Astrocyte (in vitro differentiated cells and primary cell): ENCODE results near the gene ACY1. TPM values are rescaled to one million over a fixed set of nuclear protein-coding genes. Genes with fewer than 3 reads are reported as not detected.

Source experiments
- DNase-seq: peaks from one replicate; pipeline ENCODE4 v3.0.0-alpha.2; 2010; ENCODE audit warnings: low read depth
- FAIRE-seq: peaks from 2 replicates; lab custom pipeline; 2011; peaks lifted over from hg19 to GRCh38; lab: Jason Lieb, UNC
- H2AFZ ChIP-seq: 2 replicates; pipeline ENCODE4 v1.6.0; 2012; ENCODE audit warnings: low read depth, low read length, inconsistent platforms
- H3K27ac ChIP-seq: 2 replicates; pipeline ENCODE4 v1.5.1; 2011; ENCODE audit warnings: low read depth, low read length, inconsistent platforms
- H3K27me3 ChIP-seq: 2 replicates; pipeline ENCODE4 v1.6.0; 2011; ENCODE audit warnings: low read length, inconsistent platforms; ENCODE audit not compliant: insufficient read depth
- H3K36me3 ChIP-seq: 2 replicates; pipeline ENCODE4 v1.5.1; 2011; ENCODE audit warnings: low read length, inconsistent platforms; ENCODE audit not compliant: insufficient read depth
- H3K4me1 ChIP-seq: 2 replicates; pipeline ENCODE4 v1.5.1; 2011; ENCODE audit warnings: low read length, inconsistent platforms; ENCODE audit not compliant: insufficient read depth
- H3K4me2 ChIP-seq: 2 replicates; pipeline ENCODE4 v1.6.0; 2012; ENCODE audit warnings: low read length, inconsistent platforms
- H3K4me3 ChIP-seq: 2 replicates; pipeline ENCODE4 v1.5.1; 2011; ENCODE audit warnings: low read depth, mild to moderate bottlenecking, low read length, inconsistent platforms; ENCODE audit not compliant: insufficient read depth
- H3K79me2 ChIP-seq: 2 replicates; pipeline ENCODE4 v1.6.0; 2012; ENCODE audit warnings: mild to moderate bottlenecking, low read length, inconsistent platforms; ENCODE audit not compliant: insufficient read depth
- H3K9ac ChIP-seq: 2 replicates; pipeline ENCODE4 v1.6.0; 2012; ENCODE audit warnings: mild to moderate bottlenecking, low read length, inconsistent platforms
- H3K9me3 ChIP-seq: 2 replicates; pipeline ENCODE4 v1.5.1; 2012; ENCODE audit warnings: low read depth, mild to moderate bottlenecking, low read length, inconsistent platforms; ENCODE audit not compliant: insufficient read depth
- H4K20me1 ChIP-seq: 2 replicates; pipeline ENCODE4 v1.6.0; 2012; ENCODE audit warnings: low read length, inconsistent platforms; ENCODE audit not compliant: insufficient read depth
- H3K27ac Mint-ChIP-seq: one replicate; pipeline ENCODE4 v1.8.0; 2021; ENCODE audit warnings: mild to moderate bottlenecking, mixed read lengths; ENCODE audit not compliant: unreplicated experiment
- H3K27me3 Mint-ChIP-seq: one replicate; pipeline ENCODE4 v1.8.0; 2021; ENCODE audit warnings: low read depth, mixed read lengths; ENCODE audit not compliant: unreplicated experiment
- H3K36me3 Mint-ChIP-seq: one replicate; pipeline ENCODE4 v1.8.0; 2021; ENCODE audit warnings: low read depth, mixed read lengths; ENCODE audit not compliant: unreplicated experiment
- H3K4me1 Mint-ChIP-seq: one replicate; pipeline ENCODE4 v1.8.0; 2021; ENCODE audit warnings: low read depth, mixed read lengths; ENCODE audit not compliant: unreplicated experiment
- H3K4me3 Mint-ChIP-seq: one replicate; pipeline ENCODE4 v1.8.0; 2021; ENCODE audit warnings: mild to moderate bottlenecking, moderate library complexity, mixed read lengths; ENCODE audit not compliant: unreplicated experiment
- H3K9me3 Mint-ChIP-seq: one replicate; pipeline ENCODE4 v1.8.0; 2021; ENCODE audit warnings: mild to moderate bottlenecking, mixed read lengths; ENCODE audit not compliant: unreplicated experiment
- CTCF ChIP-seq: IDR thresholded peaks from 2 replicates; pipeline ENCODE4 v1.5.1; 2011; ENCODE audit warnings: low read depth, mild to moderate bottlenecking, inconsistent platforms, low read length, moderate library complexity; ENCODE audit not compliant: insufficient read depth
- EZH2 ChIP-seq: IDR thresholded peaks from 2 replicates; pipeline ENCODE4 v1.6.1; 2012; ENCODE audit warnings: mild to moderate bottlenecking, low read length, inconsistent platforms; ENCODE audit not compliant: insufficient read depth
- total RNA-seq: library from RNA; stranded (reverse); gene quantifications from 2 replicates; pipeline ENCODE4 v1.2.1, GENCODE V29; 2021

The ACY1 gene
- total RNA-seq, 1 donor from 2014 or later, result 16.4 TPM

GRCh38 chr3:51944451-51945021 lies 38.8 kb upstream of the ACY1 start:
- H3K36me3 ChIP-seq, result no peaks in the 10 kb centered on the region
- no peak overlapping the region for H3K4me3 Mint-ChIP-seq
- no peak overlapping the region for H3K27ac Mint-ChIP-seq
- no peak overlapping the region for H3K27ac ChIP-seq
- H3K9me3 ChIP-seq, result no peaks in the 10 kb centered on the region
- no peak for TF ChIP-seq EZH2
- no peak for TF ChIP-seq CTCF
- peaks cover 6% of the 10 kb centered on the region for H3K4me1 Mint-ChIP-seq
- peaks cover 10% of the 10 kb centered on the region for H3K36me3 Mint-ChIP-seq
- H3K27me3 ChIP-seq, result no peaks in the 10 kb centered on the region
- no peak for FAIRE-seq
- DNase-seq, result no peak
- H3K9me3 Mint-ChIP-seq, result peaks cover 3% of the 10 kb centered on the region
- no peak overlapping the region for H3K4me3 ChIP-seq
- H3K27me3 Mint-ChIP-seq, result peaks cover 38% of the 10 kb centered on the region
- H3K9ac ChIP-seq, result no peak overlapping the region
- no peak overlapping the region for H3K4me2 ChIP-seq
- peaks cover 21% of the 10 kb centered on the region for H3K79me2 ChIP-seq
- peaks cover 21% of the 10 kb centered on the region for H3K4me1 ChIP-seq
- H4K20me1 ChIP-seq, result peaks cover 15% of the 10 kb centered on the region
- no peak overlapping the region for H2AFZ ChIP-seq

- peaks cover 6% of the 10 kb centered on the region for H3K4me1 Mint-ChIP-seq
- Histone ChIP-seq H4K20me1 (peaks cover 9% of the 10 kb centered on the region), H2AFZ (no peak overlapping the region), H3K4me3 (no peak overlapping the region), H3K27me3 (peaks cover under 1% of the 10 kb centered on the region), H3K9me3 (no peaks in the 10 kb centered on the region), H3K27ac (no peak overlapping the region), H3K9ac (no peak overlapping the region), H3K4me1 (peaks cover 20% of the 10 kb centered on the region), H3K36me3 (no peaks in the 10 kb centered on the region), H3K79me2 (peaks cover 14% of the 10 kb centered on the region), H3K4me2 (no peak overlapping the region)
- H3K4me3 Mint-ChIP-seq, result no peak overlapping the region
- no peak overlapping the region for H3K27ac Mint-ChIP-seq
- H3K27me3 Mint-ChIP-seq, result peaks cover 38% of the 10 kb centered on the region
- FAIRE-seq (no peak), DNase-seq (no peak)
- H3K9me3 Mint-ChIP-seq, result peaks cover 3% of the 10 kb centered on the region
- no peak for TF ChIP-seq EZH2
- no peak for TF ChIP-seq CTCF
- peaks cover 10% of the 10 kb centered on the region for H3K36me3 Mint-ChIP-seq
These were observed 38.1 kb upstream of the ACY1 start for GRCh38 chr3:51945031-51945840.
